Fibroblast of mammary gland (primary cell): ENCODE measurements around the gene LILRA1.
"Not testable (repeated sequence)": the region's sequence is repeated elsewhere in the genome, so short reads cannot be mapped to it uniquely, and the experiment has no call there.

Experiments used
- DNase-seq: peaks from one replicate; pipeline ENCODE4 v3.0.0-alpha.2; 2010; ENCODE audit warnings: low read depth
- H3K4me3 ChIP-seq: 2 replicates; pipeline ENCODE4 v1.5.1; 2011; ENCODE audit warnings: low read depth, mild to moderate bottlenecking, low read length, moderate library complexity; ENCODE audit not compliant: control insufficient read depth
- CTCF ChIP-seq: conservative IDR thresholded peaks from 2 replicates; pipeline ENCODE4 v1.5.1; 2011; ENCODE audit warnings: low read depth, low read length, inconsistent platforms; ENCODE audit not compliant: control insufficient read depth, insufficient read depth

LILRA1 gene

GRCh38 chr19:54593445-54593844 lies at the start of gene LILRA1:
Gene LILRA1, plus strand, starts transcription at chr19:54593632. Its CDS starts 613 bp downstream, at chr19:54594245.
- H3K4me3 ChIP-seq, DNase-seq: not testable (repeated sequence)

- no peak overlapping the region for H3K4me3 ChIP-seq
- DNase-seq: no peak
- TF ChIP-seq CTCF: no peak
Measured at GRCh38 chr19:54548806-54549205, 44.6 kb upstream of the LILRA1 start.

- H3K4me3 ChIP-seq: no peak overlapping the region
- no peak for TF ChIP-seq CTCF
- DNase-seq: no peak
Measured at GRCh38 chr19:54549224-54549623, 44.2 kb upstream of the LILRA1 start.

- TF ChIP-seq CTCF: no peak
- no peak overlapping the region for H3K4me3 ChIP-seq
- DNase-seq: no peak
Measured at GRCh38 chr19:54551293-54551692, 42.1 kb upstream of the LILRA1 start.

GRCh38 chr19:54551950-54552912 lies 41.2 kb upstream of the LILRA1 start:
- no peak overlapping the region for H3K4me3 ChIP-seq
- no peak for TF ChIP-seq CTCF

GRCh38 chr19:54552913-54553310 lies 40.5 kb upstream of the LILRA1 start:
- no peak for TF ChIP-seq CTCF
- DNase-seq: no peak
- no peak overlapping the region for H3K4me3 ChIP-seq

More at GRCh38 chr19:54551950-54552912, 41.2 kb upstream of the LILRA1 start:
- no peak for DNase-seq

- TF ChIP-seq CTCF: no peak
- H3K4me3 ChIP-seq: no peak overlapping the region
- DNase-seq: no peak
Measured at GRCh38 chr19:54554006-54554405, 39.4 kb upstream of the LILRA1 start.
